Superior temporal gyrus (tissue), 1 donor: Measurements from ENCODE around the gene MMP27.

Experiments
- DNase-seq: peaks from one replicate; pipeline ENCODE4 v3.0.0-alpha.2; 2016; ENCODE audit errors: extremely low spot score

The MMP27 gene

DNA sequence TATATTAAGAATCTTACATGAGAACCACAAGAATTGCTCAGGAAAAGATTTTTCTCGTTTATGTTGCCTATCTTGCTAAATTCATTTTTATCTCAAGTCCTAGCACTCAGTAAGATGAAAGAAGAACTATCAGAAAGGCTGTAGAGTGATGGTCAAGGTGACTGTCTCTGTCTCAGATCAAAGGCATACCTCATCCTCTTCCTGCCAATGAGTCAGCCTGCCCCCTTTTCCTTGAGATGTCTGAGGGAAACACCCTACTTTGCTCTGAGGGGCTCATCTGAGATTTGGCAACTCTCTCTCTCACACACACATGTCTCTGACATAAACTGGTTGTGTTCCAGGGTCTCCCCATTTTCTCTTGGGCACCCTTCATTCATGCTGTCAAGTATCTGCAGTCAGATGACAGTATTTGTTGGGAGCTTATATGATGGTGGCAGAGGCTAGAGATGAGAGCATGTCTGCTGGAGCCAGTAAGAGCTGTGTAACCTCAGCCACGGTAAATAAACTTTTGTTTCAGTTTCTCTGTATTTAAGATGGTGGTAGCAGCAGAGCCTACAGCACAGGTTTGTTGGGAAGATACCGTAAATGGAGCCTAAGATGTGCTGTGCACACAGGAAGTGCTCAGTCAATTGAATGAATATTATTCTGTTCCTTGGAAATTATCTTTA is 1.6 kb downstream of the MMP27 start:
- no peak for DNase-seq

DNA sequence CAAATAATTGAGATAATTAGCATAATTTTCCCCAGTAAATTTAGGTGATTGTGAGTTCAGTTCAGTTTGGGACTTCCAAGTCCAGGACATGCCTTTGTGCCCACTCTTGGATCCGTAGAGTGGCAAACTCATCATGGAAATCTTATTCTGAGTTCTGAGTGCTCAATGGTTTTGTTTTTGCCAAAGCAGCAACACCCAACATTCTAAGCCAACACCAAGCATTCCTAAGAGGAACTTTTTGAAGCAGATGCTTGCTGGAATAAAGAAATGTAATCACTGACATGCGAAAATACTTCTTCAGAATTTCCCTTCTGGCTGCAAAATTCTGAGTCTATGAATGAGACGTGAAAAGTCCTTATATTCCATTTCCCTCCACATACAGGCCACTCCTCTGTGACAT is 10.4 kb downstream of the MMP27 start:
- no peak for DNase-seq

DNA sequence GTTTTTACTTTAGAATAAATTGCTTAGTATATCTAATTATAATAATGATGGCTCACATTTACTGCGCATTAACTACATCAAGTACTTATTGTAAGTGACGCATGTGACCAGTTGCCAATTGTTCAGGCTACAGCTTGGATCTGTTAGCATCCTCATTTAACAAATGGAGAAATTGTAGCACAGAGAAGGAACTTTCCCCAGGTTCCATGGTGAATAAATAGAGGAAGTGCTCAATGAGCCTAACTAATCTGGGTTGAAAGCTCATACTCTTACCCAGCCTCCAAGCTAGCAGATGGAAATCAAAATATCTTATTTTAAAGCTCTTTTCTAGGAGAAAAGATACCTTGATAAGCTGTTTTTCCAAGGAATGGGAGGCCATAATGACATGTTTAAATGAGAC is 19.8 kb downstream of the MMP27 start:
- no peak for DNase-seq

DNA sequence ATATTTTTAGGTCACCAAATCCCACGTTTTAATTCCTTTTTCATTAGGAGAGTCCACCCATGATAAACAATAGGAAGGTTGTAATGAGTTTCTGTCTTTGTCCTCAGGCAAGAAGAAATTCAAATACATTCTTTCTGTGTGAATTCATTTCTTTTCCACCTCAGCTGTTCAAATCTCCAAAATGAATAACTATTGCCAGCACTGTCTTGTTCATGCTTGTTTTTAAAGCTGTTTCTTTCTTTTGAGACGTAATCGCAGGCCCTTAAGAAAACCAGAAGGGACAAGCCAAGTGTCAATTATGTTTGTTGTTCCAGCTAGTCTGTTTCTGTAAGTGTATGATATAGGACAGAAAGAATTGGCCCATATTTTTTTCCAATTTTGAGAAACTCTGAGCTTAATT is 20.2 kb downstream of the MMP27 start:
- no peak for DNase-seq

DNA sequence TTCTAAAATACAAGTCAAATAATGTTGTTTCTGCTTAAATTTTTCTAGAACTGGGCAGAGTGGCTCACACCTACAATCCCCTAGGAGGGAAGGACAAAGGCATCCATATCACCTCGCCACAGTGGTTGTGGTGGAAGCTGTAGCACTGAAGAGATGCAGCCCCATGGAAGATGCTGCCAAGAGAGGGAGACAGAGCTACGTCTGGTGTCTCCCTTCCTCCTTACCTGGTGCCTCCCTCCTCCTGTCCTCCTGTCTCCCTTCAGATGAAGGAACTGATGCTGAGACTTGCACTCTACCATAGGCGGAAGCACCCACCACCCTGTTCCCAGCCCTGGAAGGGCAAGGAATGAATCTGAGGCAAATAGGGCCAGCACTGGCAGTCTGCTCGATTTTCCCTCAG is 22.3 kb downstream of the MMP27 start:
- DNase-seq = no peak

DNA sequence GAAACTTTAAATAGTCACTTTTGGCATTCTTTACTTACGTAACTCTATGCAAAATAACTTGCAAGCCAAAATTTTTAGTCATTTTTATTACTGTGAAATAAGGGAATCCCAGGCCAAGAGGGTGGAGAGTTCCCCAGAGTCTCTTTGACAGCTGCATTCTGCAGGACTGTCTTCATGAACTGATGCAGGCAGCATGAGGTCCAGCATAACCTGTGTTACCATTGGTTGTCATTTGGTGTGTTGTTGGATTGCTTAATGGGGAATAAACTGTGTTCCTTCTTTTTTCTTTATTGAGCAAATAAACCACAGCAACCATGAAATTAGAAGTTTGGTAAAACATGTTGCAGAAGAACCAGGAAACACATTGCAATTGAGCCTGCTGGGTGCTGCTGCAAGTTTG is 24.6 kb downstream of the MMP27 start:
- no peak for DNase-seq

DNA sequence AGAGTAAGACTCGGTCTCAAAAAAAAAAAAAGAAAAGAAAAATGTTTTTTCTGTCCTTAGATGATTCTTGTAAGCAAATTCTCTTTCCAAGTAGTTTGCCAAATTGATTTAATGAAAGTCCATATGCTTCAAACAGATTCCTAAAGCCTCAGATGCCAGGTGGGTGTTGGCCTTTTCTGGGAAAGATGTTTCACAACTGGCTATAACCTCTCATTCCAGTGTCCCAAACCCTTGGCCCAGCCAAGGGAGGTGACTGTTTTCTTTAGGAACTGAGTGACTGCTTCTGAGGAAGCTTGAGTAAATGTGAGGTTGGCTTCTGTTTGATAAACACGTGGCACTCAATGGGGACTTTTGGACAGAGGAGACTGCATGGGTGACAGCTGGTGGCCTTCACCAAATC is 27.5 kb downstream of the MMP27 start:
- DNase-seq = no peak

DNA sequence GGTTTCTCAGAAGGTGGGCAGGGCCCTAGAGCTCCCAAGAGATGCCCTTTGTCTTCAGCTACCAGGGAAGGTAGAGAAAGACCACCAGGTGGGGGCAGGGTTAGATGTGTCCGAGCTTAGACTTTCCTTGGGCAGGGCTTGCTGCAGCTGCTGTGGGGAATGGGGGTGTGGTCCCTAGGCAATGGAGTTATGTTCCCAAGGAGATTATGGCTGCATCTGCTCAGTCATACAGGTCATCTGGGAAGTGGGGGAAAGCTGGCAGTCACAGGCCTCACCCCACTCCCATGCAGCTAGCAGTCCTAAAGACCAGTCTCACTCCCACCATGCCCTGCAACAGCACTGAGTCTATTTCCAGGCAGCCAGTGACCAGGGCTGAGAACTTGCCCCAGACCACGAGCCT is 29.5 kb downstream of the MMP27 start:
- no peak for DNase-seq

DNA sequence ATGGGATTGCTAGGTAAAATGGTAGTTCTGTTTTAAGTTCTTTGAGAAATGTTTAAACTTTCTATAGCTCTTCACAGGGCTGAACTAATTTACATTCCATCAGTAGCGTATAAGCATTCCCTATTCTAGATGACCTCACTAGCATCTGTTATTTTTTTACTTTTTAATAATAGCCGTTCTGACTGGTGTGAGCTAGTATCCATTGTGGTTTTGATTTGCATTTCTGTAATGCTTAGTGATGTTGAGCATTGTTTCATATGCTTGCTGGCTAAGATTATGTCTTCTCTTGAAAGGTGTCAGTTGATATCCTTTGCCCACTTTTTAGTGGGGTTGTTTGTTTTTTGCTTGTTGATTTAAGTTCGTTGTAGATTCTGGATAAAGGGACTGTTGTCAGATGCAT is 35.9 kb downstream of the MMP27 start:
- no peak for DNase-seq

DNA sequence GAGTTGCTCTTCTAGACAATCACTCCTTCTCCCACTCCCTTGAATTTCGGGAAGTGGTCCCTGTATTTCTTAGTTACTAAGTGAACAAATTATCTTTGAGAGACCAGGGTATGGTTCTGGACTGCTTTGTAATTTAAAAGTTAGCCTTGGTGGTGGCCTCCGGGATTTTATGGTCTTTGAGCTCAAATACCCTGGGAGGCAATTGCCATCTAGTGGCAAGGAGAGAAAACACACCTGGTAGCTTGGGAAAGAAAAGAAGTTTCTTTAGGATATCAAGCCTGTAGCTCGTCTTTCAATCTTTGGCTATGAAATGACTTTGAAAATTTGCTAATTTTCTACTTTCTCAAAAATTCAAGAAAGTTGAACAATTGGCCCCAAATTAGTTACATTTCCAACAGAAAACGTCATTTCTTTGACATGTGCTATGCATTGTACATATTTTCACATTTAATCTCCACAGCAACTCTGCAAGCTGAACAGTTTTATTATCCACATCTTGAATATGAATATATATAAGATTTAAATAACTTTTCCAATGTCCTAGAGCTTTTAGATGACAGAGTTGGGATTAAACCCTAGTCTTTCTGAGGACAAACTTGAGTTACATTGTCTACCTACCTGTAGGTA is 39.1 kb downstream of the MMP27 start:
- DNase-seq = peak; percentile 76

DNA sequence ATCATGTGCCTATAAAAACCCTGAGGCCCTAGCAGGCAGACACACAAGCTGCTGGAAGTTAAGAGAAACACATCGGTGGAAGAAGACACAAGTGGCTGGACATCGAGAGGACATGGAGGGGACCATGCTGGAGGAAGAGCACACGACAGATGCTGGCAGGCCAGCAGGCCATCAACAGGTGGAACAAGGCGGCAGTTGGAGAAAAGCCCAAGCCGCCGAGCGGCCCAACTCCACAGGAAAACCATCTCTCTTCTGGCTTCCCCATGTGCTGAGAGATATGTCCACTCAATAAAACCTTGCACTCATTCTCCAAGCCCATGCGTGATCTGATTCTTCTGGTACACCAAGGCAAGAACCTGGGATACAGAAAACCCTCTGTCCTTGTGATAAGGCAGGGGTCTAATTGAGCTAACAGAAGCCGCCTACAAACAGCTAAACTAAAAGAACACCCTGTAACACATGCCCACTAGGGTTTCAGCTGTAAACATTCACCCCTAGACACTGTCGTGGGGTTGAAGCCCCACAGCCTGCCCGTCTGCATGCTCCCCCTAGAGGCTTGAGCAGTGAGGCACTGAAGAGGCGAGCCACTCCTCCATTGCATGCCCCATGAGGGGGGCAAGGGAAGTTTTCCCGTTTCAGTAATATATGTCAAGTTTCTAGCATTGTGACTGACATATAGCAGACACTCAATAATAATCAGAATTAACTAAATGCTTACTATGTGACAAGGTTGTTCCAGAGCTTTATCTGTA is 41.4 kb downstream of the MMP27 start:
- DNase-seq = no peak

DNA sequence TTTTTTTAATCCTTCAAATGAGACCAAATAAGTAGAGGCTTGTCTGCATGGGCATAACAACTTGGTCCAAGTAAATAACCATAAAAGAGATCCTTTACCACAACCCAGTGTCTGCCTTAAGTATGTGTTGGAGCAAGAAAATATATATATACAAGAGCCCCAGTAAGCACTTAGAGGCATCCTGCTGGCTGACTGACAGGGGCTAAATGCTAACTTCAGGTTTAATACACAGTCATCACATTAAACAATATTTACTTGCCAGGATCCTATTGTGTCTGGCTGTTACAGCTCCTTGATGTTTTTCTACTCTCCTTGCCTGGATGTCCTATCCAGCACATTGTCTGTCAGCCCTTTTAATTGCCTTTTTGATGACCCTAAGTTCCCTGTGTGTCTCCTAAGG is 43.0 kb downstream of the MMP27 start:
- no peak for DNase-seq

DNA sequence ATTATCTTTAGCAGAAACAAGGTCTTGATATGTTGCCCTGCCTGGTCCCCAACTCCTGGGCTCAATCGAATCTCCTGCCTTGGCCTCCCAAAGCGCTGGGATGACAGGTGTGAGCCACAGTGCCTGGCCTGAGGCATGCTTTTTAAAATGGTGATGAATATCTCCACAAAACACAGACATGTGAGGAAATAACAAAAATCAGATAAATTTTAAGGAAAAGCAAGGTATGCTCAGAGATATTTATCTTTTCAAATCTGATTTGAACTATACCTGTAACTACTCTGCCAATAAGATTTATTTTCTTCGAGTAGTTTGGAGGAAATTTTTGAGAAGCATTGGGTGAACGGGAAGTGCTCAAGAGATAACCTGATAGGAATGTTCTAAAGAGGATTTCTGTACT is 44.5 kb downstream of the MMP27 start:
- DNase-seq = no peak

DNA sequence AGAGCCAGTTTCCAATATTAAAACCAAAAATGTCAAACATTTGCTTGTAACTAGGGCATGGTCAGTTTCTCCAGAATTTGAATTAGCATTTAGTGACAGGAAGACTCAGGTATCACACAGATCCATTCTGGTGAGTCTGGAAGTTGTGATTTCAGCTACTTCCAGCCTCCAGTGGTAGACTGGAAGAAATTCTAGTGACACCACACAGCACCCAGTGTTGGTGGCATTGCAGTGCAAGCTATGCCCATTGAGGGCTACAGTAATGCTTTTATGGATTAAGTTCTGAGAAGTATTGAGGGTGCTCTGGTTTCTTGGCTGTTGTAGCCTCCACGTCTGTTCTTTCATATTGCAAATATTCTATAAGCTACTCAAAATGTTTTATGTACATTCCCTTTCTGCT is 49.0 kb downstream of the MMP27 start:
- DNase-seq = no peak

DNA sequence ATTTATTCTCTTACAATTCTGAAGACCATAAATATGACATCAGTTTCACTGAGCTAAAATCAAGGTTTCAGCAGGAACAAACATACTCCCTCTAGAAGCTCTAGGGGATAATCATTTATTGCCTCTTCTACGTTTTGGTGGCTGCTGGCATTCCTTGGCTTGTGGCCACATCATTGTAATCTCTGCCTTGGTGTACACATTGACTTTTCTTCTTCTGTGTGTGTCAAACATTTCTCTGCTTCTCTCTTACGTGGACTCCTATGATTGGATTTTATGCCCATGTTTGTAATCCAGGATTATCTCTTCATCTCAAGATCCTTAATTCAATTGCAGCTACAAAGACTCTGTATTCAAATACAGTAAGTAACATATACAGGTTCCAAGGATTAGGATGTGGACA is 50.0 kb downstream of the MMP27 start:
- DNase-seq = no peak

DNA sequence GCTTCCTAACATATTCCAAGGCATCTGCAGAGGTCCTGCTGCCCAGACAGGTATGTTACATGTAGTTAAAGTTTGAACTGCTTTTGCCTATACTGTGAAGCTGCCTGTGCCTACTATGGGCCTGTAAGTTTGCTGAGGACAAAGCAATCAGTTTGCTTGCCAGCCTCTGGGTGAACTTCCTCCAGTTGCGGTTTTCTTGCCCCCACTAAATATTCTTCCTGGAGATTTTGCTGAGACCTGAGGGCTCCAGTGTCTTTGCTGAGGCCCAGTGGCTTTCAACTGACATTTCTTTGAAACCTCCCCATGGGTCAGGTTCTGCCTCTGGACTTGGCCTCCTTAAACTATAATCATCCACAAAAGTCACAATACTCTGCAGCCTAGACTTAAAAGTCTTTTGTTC is 50.8 kb downstream of the MMP27 start:
- no peak for DNase-seq

DNA sequence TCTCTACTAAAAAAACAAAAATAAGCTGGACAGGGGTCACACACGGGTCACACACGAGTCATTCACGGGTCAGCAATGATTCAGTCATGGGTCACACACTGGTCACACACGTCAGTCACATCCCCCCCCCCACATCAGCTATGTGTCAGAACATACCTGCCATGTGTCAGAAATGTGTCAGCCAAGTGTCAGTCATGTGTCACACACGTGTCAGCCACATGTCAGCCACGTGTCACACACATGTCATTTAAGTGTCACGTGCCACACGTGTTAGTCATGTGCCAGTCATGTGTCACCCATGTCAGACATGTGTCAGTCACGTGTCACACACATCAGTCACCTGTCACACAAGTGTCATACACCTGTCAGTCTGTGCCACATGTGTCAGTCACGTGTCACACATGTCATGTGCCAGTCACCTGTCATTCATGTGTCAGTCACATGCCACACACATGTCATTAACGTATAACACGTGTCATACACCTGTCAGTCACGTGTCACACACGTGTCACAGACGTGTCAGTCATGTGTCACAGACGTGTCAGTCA is 51.8 kb downstream of the MMP27 start:
- no peak for DNase-seq

DNA sequence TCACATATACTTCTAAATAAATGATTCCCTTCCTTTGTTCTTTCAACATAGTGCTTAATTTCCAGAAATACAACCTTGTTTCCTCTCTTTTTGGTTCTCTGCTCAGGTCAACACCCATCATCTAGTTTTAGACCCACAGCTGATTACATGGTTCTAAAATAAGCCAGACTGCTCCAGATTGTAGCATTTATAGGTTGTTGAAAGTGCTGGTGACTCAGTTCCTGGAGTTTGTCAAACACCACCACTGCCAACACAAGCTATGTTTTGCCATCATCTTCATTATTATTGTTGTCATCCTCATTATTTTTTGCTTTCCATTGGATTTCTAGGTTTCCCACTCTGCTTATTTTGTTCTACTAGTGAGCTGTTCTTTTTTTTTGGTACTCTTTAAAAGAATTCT is 58.1 kb downstream of the MMP27 start:
- DNase-seq = no peak

DNA sequence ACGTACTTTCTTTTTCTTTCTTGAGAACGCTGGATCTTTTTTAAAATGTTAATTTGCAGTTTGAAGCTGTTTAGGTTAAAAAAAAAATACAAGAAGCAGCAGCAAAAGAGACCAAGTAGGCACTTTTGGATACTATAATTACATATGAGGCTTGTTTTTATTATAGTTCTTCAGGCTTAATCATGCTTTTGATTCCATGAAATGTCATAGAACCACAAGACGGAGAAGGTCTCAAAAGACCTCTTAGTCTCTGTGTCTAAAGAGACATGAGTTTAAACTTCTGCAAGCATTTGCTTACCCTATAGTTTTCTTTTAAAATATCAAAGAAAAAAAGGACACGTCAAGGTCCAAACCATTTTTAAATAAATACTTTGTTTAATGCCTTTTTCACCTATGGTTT is 61.6 kb downstream of the MMP27 start:
- no peak for DNase-seq
